Measurements from ENCODE around the gene UNC79.

UNC79 gene

GRCh38 chr14:93701562-93701961 lies 270.8 kb downstream of the UNC79 start:
- Histone ChIP-seq H3K27ac (replicated peaks) (no peak overlapping the region), H3K27me3 (ENCODE audit: insufficient read depth, poor library complexity, severe bottlenecking) (no peaks in the 10 kb centered on the region), H3K4me3 (replicated peaks; ENCODE audit: insufficient read depth, low read length) (no peak overlapping the region)
- no peak for DNase-seq (ENCODE audit: low read depth in 1 of 2, low spot score in 1 of 2)
- TF ChIP-seq GABPA (IDR thresholded peaks at IDR 0.05; ENCODE audit: low read depth) (no peak), REST (IDR thresholded peaks at IDR 0.05; ENCODE audit: insufficient replicate concordance, low read depth) (no peak), POLR2AphosphoS5 (IDR thresholded peaks at IDR 0.05; ENCODE audit: low read depth) (no peak), SPI1 (IDR thresholded peaks at IDR 0.05; ENCODE audit: borderline replicate concordance, low read depth) (no peak)
- TF ChIP-seq, protein P1, sequence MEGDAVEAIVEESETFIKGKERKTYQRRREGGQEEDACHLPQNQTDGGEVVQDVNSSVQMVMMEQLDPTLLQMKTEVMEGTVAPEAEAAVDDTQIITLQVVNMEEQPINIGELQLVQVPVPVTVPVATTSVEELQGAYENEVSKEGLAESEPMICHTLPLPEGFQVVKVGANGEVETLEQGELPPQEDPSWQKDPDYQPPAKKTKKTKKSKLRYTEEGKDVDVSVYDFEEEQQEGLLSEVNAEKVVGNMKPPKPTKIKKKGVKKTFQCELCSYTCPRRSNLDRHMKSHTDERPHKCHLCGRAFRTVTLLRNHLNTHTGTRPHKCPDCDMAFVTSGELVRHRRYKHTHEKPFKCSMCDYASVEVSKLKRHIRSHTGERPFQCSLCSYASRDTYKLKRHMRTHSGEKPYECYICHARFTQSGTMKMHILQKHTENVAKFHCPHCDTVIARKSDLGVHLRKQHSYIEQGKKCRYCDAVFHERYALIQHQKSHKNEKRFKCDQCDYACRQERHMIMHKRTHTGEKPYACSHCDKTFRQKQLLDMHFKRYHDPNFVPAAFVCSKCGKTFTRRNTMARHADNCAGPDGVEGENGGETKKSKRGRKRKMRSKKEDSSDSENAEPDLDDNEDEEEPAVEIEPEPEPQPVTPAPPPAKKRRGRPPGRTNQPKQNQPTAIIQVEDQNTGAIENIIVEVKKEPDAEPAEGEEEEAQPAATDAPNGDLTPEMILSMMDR (IDR thresholded peaks at IDR 0.05; ENCODE audit: insufficient read depth, low read length) = no peak

GRCh38 chr14:93702946-93703345 lies 272.2 kb downstream of the UNC79 start:
- TF ChIP-seq, protein P1 (IDR thresholded peaks at IDR 0.05; ENCODE audit: insufficient read depth, low read length) = no peak
- no peak for TF ChIP-seq SPI1 (IDR thresholded peaks at IDR 0.05; ENCODE audit: borderline replicate concordance, low read depth)
- no peak for TF ChIP-seq REST (IDR thresholded peaks at IDR 0.05; ENCODE audit: insufficient replicate concordance, low read depth)
- TF ChIP-seq POLR2AphosphoS5 (IDR thresholded peaks at IDR 0.05; ENCODE audit: low read depth) = no peak
- TF ChIP-seq GABPA (IDR thresholded peaks at IDR 0.05; ENCODE audit: low read depth) = no peak
- peaks cover 3% of the 10 kb centered on the region for H3K27me3 ChIP-seq (ENCODE audit: insufficient read depth, poor library complexity, severe bottlenecking)
- H3K4me3 ChIP-seq (replicated peaks; ENCODE audit: insufficient read depth, low read length) = no peak overlapping the region
- no peak overlapping the region for H3K27ac ChIP-seq (replicated peaks)
- DNase-seq (ENCODE audit: low read depth in 1 of 2, low spot score in 1 of 2) = no peak

DNA sequence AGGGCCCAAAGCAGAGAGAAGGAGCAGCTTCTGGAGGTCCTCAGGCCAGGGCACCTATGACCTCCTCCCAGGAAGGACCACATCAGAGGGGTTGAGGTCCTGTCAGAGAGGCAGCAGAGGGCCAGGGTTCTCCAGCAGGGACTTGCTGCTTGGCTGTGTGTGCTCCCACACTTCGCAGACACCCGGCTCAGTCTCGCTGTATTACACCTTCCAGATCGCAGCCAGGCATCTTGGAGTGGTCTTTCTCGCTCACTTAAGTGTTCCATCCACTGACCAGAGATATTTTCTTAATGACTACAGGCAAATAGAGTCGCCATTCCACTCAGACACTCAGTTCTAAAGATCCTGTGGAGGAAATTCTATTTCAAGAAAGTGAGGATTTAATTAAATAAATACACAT lies 273.2 kb downstream of the UNC79 start:
- no peak overlapping the region for H3K4me3 ChIP-seq (replicated peaks; ENCODE audit: insufficient read depth, low read length)
- DNase-seq (ENCODE audit: low read depth in 1 of 2, low spot score in 1 of 2) = no peak
- H3K27me3 ChIP-seq (ENCODE audit: insufficient read depth, poor library complexity, severe bottlenecking) = peaks cover 3% of the 10 kb centered on the region
- TF ChIP-seq POLR2AphosphoS5 (IDR thresholded peaks at IDR 0.05; ENCODE audit: low read depth) = no peak
- no peak for TF ChIP-seq SPI1 (IDR thresholded peaks at IDR 0.05; ENCODE audit: borderline replicate concordance, low read depth)
- TF ChIP-seq GABPA (IDR thresholded peaks at IDR 0.05; ENCODE audit: low read depth) = no peak
- TF ChIP-seq, protein P1 (IDR thresholded peaks at IDR 0.05; ENCODE audit: insufficient read depth, low read length) = no peak
- no peak for TF ChIP-seq REST (IDR thresholded peaks at IDR 0.05; ENCODE audit: insufficient replicate concordance, low read depth)
- H3K27ac ChIP-seq (replicated peaks) = no peak overlapping the region
